DOHH2 (cell line): Measurements from ENCODE around the gene MAP1LC3B2.

Source experiments
- CTCF ChIP-seq: fragments of 200-600 bp; sonication (generic); IDR thresholded peaks from one replicate; pipeline ENCODE4 v1.5.1; 2014; ENCODE audit warnings: antibody characterized with exemption, mild to moderate bottlenecking, low read depth, low read length; ENCODE audit not compliant: poor library complexity, severe bottlenecking
- EZH2phosphoT487 ChIP-seq: fragments of 200-600 bp; sonication (generic); IDR thresholded peaks from 2 replicates; pipeline ENCODE4 v1.6.1; 2017; ENCODE audit warnings: borderline replicate concordance, mild to moderate bottlenecking, antibody characterized with exemption, low read length, moderate library complexity, mixed read lengths

- TF ChIP-seq CTCF (no peak), EZH2phosphoT487 (no peak)
Observed at GRCh38 chr12:116597886-116598285, 38.7 kb downstream of the MAP1LC3B2 start.
